Dendritic cell treated with granulocyte-macrophage colony-stimulating factor and Interleukin-4, amounts not matched to agents 40 ng/mL and 50 ng/mL, for 4 days (primary cell): ENCODE measurements around the gene OR5AU1.
"Not testable (repeated sequence)": the region's sequence is repeated elsewhere in the genome, so short reads cannot be mapped to it uniquely, and the experiment has no call there.

Source experiments
- H3K27ac Mint-ChIP-seq: one replicate; pipeline ENCODE4 v1.8.0; 2022; ENCODE audit warnings: mild to moderate bottlenecking, mixed read lengths
- H3K27me3 Mint-ChIP-seq: one replicate; pipeline ENCODE4 v1.8.0; 2022; ENCODE audit warnings: mild to moderate bottlenecking, mixed read lengths
- H3K36me3 Mint-ChIP-seq: one replicate; pipeline ENCODE4 v1.8.0; 2022; ENCODE audit warnings: low read depth, mixed read lengths
- H3K4me1 Mint-ChIP-seq: one replicate; pipeline ENCODE4 v1.8.0; 2022; ENCODE audit warnings: low read depth, mixed read lengths
- H3K4me3 Mint-ChIP-seq: one replicate; pipeline ENCODE4 v1.8.0; 2022; ENCODE audit warnings: mild to moderate bottlenecking, moderate library complexity, mixed read lengths
- H3K9me3 Mint-ChIP-seq: one replicate; pipeline ENCODE4 v1.8.0; 2022; ENCODE audit warnings: mixed read lengths
- intact Hi-C: fragments of 100-400 bp; cut with micrococcal nuclease; formaldehyde crosslinking; loops from one replicate; pipeline ENCODE4 v1.15.0; 2022

The OR5AU1 gene

DNA sequence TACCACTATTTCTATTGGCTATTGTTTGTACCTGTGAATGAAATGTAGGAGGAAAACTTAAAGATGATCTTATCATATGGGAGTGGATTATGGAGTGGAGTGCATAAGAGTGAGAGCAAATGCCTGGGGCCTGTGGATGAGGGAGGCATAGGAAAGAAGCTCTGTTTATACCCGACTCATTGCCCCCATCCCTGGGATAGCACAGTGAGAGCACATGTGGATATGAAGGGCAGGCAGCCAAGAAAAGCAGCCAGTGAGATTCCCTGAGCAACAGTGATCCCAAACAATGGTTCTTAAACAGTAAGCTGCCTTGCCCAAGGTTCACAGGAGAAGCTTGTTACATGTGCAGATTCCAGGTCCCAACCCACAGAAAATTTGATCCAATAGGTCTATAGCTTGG is 2.3 kb upstream of the OR5AU1 start:
- H3K4me3 Mint-ChIP-seq, H3K36me3 Mint-ChIP-seq, H3K27ac Mint-ChIP-seq, H3K9me3 Mint-ChIP-seq, intact Hi-C loops, H3K4me1 Mint-ChIP-seq: not testable (repeated sequence)
- H3K27me3 Mint-ChIP-seq = peaks cover 18% of the 10 kb centered on the region

DNA sequence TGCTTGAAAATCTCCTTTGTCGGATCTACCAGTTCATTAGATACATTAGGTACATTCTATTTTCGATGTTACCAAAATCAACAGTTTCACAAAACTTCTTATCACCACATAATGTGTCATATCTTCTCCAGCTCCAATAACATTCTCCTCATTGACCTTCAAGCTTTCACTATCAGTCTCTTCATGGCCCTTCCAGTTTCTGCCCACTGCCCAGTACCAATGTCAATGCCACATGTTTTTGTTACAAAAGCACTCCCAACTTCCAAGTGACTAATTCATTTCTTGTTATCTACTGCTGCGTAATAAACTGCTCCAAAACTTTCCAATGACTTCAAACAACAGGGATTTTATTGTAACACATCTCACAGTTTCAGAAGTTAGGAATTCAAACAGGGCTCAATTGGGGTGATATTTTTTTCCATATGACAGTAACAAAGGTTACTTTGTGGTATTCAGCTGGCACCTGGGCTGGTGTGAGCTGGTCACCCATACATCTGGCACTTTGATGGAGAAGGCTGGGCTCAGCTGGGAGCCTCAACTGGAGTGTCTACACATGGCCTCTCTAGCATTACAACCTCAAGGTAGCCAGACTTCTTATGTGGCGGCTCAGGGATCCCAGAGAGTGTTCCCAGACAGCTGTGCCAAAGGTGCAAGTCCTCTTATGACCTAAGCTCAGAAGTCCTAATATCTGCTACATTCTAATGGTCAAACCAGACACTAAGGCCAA is 6.1 kb downstream of the OR5AU1 start:
- H3K9me3 Mint-ChIP-seq = peaks cover 17% of the 10 kb centered on the region
- intact Hi-C loops = no loop called here
- peaks cover 2% of the 10 kb centered on the region for H3K27me3 Mint-ChIP-seq
- no peaks in the 10 kb centered on the region for H3K36me3 Mint-ChIP-seq
- H3K4me1 Mint-ChIP-seq = no peaks in the 10 kb centered on the region
- H3K27ac Mint-ChIP-seq = no peak overlapping the region
- H3K4me3 Mint-ChIP-seq = no peak overlapping the region

DNA sequence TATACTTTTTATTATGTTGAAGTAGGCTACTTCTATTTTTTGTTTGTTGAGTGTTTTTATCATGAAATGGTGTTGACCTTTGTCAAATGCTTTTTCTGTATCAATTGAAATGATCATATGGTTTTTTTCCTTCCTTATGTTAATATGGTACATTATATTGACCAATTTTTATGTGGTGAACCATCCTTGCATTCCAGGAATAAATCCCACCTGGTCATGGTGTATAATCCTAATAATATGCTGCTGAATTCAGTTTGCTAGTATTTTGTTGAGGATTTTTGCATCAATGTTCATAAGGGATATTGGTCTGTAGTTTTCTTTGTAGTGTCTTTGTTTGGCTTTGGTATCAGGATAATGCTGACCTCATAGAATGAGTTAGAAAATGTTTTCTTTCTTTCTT is 10.4 kb downstream of the OR5AU1 start:
- intact Hi-C loops = no loop called here
- Mint-ChIP-seq H3K4me3 (no peak overlapping the region), H3K36me3 (no peaks in the 10 kb centered on the region), H3K9me3 (peaks cover 21% of the 10 kb centered on the region), H3K27ac (no peak overlapping the region), H3K27me3 (no peaks in the 10 kb centered on the region), H3K4me1 (no peaks in the 10 kb centered on the region)

DNA sequence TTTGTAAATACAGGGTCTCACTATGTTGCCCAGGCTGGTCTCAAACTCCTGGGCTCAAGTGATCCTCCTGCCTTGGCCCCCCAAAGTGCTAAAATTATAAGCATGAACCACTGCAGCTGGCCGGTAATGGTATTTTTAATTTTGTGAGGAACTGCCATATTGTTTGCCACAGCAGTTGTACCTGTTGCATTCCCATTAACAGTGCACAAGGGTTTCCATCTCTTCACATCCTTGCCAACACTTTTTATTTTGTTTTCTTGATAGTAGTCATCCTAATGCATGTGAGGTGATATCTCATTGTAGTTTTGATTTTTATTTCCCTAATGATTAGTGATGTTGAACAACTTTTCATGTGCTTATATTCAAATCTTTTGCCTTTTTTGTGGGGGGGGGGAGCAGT is 13.5 kb downstream of the OR5AU1 start:
- intact Hi-C loops = no loop called here
- Mint-ChIP-seq H3K36me3 (no peaks in the 10 kb centered on the region), H3K4me1 (no peaks in the 10 kb centered on the region), H3K4me3 (no peak overlapping the region), H3K27me3 (peaks cover 2% of the 10 kb centered on the region), H3K27ac (no peak overlapping the region), H3K9me3 (peaks cover 21% of the 10 kb centered on the region)

DNA sequence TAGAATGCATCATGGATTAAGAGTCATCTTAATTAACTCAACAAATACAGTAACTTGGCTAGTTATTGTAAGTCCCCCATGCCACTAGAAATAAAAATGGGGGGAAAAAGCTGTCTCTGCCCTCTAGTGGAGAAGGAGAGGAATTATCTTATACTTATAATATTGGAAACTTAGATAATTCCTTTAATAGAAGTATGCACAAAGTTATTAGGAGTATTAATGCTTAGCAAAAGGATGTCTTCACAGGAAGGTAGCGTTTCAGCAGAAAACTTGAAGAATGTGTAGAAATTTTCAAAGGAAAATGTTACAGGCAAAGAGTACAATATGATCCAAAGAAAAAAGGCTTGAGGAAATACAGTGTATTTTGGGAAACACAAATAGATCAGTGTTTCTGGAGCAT is 19.8 kb downstream of the OR5AU1 start:
- H3K4me3 Mint-ChIP-seq = no peak overlapping the region
- no peaks in the 10 kb centered on the region for H3K9me3 Mint-ChIP-seq
- peaks cover 3% of the 10 kb centered on the region for H3K27me3 Mint-ChIP-seq
- no peak overlapping the region for H3K27ac Mint-ChIP-seq
- no peaks in the 10 kb centered on the region for H3K4me1 Mint-ChIP-seq
- intact Hi-C loops = no loop called here
- H3K36me3 Mint-ChIP-seq = no peaks in the 10 kb centered on the region

DNA sequence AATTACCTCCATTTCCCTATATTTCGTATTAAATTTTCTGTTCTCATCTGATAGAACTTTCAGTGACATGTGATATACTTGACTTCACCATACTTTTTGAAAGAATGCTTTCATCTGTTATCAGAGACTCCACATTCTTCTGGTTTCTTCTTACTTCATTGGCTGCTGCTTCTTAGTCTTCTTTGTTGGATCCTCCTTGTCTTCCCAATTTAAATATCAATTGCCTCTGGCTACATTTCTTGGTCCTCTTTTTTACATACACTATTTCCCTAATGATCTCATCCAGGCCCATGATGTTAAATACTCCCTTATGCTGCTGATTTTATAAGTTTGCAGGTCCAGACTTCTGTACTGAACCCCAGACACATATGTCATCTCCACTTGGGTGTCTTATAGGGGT is 22.0 kb downstream of the OR5AU1 start:
- peaks cover 9% of the 10 kb centered on the region for H3K9me3 Mint-ChIP-seq
- H3K4me3 Mint-ChIP-seq = no peak overlapping the region
- H3K27me3 Mint-ChIP-seq = peaks cover 3% of the 10 kb centered on the region
- intact Hi-C loops = no loop called here
- H3K4me1 Mint-ChIP-seq = no peaks in the 10 kb centered on the region
- no peaks in the 10 kb centered on the region for H3K36me3 Mint-ChIP-seq
- no peak overlapping the region for H3K27ac Mint-ChIP-seq

DNA sequence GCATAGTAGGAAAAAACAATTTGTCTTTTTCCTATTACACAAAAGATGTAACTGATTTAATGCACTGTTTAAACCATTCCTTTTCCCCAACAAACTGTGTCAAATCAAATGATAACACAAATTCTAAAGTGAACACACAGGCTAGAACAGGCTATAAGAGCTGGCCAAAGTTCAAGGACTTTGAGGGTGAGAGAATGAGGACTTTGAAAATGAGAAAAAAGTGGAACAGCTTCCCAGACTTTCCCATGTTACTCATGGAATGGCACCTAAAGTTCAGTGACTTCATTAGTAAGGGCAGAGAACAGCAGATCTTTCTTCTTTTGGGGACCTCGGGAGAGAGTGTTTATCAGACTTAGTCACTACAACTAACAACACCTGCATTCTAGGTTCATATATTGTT is 32.4 kb downstream of the OR5AU1 start:
- H3K36me3 Mint-ChIP-seq = no peaks in the 10 kb centered on the region
- peaks cover 6% of the 10 kb centered on the region for H3K4me1 Mint-ChIP-seq
- H3K27me3 Mint-ChIP-seq = peaks cover 1% of the 10 kb centered on the region
- intact Hi-C loops = no loop called here
- no peaks in the 10 kb centered on the region for H3K9me3 Mint-ChIP-seq
- H3K4me3 Mint-ChIP-seq = no peak overlapping the region
- no peak overlapping the region for H3K27ac Mint-ChIP-seq

DNA sequence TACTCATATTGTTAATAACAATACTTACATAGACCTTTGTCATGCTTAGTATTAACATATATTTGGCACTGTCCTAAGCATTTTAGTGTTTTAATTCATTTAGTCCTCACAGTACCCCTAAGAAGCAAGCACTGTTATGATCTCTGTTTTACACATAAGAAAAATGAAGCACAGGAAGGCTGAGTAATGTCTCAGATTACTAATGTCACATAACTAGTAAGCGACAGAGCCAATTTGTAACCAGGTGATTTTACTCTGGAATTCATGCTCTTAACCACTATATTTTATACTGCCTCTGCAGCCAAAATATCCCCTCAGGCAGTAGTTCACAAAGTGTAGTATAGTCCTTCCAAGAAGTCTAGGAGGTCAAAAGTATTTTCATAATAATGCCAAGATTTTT is 34.7 kb downstream of the OR5AU1 start:
- H3K27ac Mint-ChIP-seq = no peak overlapping the region
- no peaks in the 10 kb centered on the region for H3K9me3 Mint-ChIP-seq
- peaks cover 6% of the 10 kb centered on the region for H3K4me1 Mint-ChIP-seq
- H3K27me3 Mint-ChIP-seq = no peaks in the 10 kb centered on the region
- H3K4me3 Mint-ChIP-seq = no peak overlapping the region
- no peaks in the 10 kb centered on the region for H3K36me3 Mint-ChIP-seq
- intact Hi-C loops = no loop called here

DNA sequence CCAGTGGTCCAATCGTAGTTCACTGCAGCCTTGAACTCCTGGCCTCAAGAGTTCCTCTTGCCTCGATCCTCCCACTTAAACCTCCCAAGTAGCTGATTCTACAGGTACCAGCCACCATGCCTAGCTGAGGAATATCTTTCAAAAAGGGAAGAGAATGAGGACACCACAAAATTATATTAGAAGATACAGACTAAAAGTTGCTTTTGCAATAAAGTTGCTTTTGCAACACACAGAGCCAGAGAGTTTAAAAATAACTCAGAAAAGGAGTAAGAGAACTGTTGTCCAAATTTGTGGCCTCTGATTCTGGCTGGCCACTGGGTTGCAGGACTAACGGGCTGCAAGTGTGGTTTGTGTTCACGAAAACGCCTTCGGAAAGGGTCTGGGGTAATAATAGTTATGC is 35.2 kb downstream of the OR5AU1 start:
- H3K36me3 Mint-ChIP-seq = no peaks in the 10 kb centered on the region
- intact Hi-C loops = no loop called here
- H3K9me3 Mint-ChIP-seq = no peaks in the 10 kb centered on the region
- peaks cover 6% of the 10 kb centered on the region for H3K4me1 Mint-ChIP-seq
- no peak overlapping the region for H3K27ac Mint-ChIP-seq
- H3K4me3 Mint-ChIP-seq = no peak overlapping the region
- no peaks in the 10 kb centered on the region for H3K27me3 Mint-ChIP-seq

DNA sequence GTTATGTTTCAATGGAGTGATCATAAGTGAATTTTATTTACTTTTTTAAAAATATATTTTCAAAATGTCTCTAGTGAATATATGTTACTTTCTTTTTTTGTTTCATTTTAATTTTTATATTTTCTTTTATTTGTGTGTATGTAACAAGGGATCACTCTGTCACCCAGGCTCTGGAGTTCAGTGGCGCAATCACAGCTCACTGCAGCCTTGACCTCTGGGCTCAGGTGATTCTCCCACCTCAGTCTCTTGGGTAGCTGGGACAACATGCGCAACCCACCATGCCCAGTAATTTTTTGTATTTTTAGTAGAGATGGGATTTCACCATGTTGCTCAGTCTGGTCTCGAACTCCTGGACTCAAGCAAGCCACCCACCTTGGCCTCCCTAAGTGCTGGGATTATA is 36.9 kb downstream of the OR5AU1 start:
- Mint-ChIP-seq H3K27me3 (no peaks in the 10 kb centered on the region), H3K4me1 (peaks cover 6% of the 10 kb centered on the region), H3K9me3 (no peaks in the 10 kb centered on the region), H3K27ac (no peak overlapping the region), H3K4me3 (no peak overlapping the region), H3K36me3 (no peaks in the 10 kb centered on the region)
- intact Hi-C loops = no loop called here

DNA sequence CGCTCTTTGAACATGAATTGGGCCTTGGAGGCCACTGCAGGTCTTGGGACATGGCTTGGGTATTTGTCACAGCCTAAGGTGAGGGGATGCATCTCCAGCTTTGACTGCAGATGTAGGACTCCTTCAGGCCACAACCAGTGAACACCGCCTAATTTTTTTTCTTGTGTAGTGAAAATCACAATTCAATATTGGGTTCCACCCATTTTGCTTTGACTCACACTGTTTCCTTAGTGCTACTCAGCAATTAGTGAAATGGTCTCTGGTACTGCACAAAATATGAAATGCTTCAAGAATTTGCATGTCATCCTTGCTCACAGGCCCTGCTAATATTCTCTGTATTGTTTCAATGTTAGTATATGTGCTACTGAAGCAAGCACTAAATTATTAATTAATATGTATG is 42.5 kb downstream of the OR5AU1 start:
- no peaks in the 10 kb centered on the region for H3K36me3 Mint-ChIP-seq
- no peak overlapping the region for H3K4me3 Mint-ChIP-seq
- intact Hi-C loops = no loop called here
- no peaks in the 10 kb centered on the region for H3K9me3 Mint-ChIP-seq
- H3K27ac Mint-ChIP-seq = no peak overlapping the region
- peaks cover 5% of the 10 kb centered on the region for H3K4me1 Mint-ChIP-seq
- H3K27me3 Mint-ChIP-seq = no peaks in the 10 kb centered on the region

DNA sequence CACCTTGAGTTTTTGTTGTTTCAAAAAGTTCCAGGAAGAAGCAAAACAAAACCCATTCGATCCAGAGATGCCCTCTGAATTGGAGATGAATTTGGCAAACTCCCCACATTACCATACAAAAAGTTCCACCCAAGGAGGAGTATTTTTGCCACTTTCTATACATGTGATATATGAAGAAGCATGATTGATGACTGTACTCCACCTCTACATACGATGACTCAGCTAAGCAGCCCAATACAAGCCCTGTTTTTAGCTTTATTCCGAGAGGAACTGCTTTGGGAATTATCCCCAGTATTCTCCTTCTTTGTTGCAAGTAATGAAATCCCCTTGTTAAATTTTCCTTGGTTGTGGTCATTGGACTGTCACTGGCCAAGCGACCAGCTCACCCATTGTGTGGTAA is 43.6 kb downstream of the OR5AU1 start:
- Mint-ChIP-seq H3K27me3 (no peaks in the 10 kb centered on the region), H3K36me3 (no peaks in the 10 kb centered on the region), H3K27ac (no peak overlapping the region), H3K4me1 (peaks cover 5% of the 10 kb centered on the region), H3K9me3 (no peaks in the 10 kb centered on the region), H3K4me3 (no peak overlapping the region)
- intact Hi-C loops = no loop called here

DNA sequence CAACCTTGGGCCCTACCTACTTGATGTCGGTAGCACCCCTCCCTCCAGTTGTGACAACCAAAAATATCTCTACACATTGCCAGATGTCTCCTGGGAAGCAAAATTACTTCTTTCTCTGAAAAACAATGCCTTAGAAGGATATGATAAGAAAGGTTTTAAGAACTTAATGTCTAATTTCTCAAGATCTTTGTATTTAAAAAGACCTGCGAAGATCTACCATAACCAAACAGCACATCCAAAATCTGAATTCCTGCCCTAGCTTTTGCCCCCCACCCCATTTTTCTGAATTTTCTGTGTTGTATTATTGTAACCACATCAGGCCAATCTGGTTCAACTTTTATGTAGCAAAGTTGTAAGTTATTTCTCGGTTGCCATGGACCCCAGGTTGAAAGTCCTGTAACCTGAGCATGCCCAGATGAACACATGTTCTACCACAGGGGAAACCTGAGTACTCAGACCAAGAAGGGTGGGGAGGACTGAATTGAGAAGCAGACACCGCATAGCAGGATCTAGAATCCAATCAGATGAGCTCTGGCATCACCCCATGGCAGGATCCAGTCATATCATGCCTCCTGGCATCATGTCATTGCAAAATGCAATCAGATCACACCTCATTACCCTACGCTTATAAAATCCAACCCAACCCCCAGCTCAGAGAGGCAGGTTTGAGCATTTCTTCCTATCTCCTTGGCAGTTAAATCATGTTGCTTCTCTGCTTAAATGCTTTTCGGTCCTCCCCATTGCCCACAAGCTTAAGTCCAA is 46.3 kb downstream of the OR5AU1 start:
- H3K9me3 Mint-ChIP-seq = no peaks in the 10 kb centered on the region
- no peaks in the 10 kb centered on the region for H3K27me3 Mint-ChIP-seq
- H3K4me3 Mint-ChIP-seq = no peak overlapping the region
- no peaks in the 10 kb centered on the region for H3K36me3 Mint-ChIP-seq
- intact Hi-C loops = no loop called here
- H3K4me1 Mint-ChIP-seq = peaks cover 26% of the 10 kb centered on the region
- H3K27ac Mint-ChIP-seq = no peak overlapping the region

DNA sequence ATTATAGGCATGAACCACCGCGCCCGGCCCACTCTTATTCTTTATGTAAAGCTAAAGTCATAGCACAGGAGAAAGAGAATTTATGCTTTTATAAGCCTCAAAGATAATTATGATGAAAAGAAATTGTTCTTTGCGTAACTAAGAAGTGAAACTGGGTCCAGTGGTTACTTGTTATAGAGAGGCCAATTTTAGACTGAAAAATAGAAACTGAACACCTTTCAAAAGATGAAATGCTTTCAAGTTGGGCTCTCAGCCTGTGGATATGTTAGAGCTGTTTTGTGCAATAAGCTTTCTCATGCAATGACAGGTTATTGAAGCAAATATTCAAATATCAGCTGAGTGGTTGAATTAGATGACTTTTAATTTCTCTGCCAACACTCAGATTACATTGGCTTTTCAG is 47.1 kb downstream of the OR5AU1 start:
- intact Hi-C loops = no loop called here
- no peak overlapping the region for H3K4me3 Mint-ChIP-seq
- no peaks in the 10 kb centered on the region for H3K36me3 Mint-ChIP-seq
- no peaks in the 10 kb centered on the region for H3K9me3 Mint-ChIP-seq
- H3K27me3 Mint-ChIP-seq = no peaks in the 10 kb centered on the region
- H3K4me1 Mint-ChIP-seq = peaks cover 28% of the 10 kb centered on the region
- no peak overlapping the region for H3K27ac Mint-ChIP-seq
